ENCODE measurements around the gene PIN4. TPM values are rescaled to one million over a fixed set of nuclear protein-coding genes. Genes with fewer than 3 reads are reported as not detected.
A peak's percentile ranks its signal among the peaks of the same experiment; 100 is the strongest.

Gene PIN4
- total RNA-seq, 1 donor from 2014 or later: 7.9 TPM

GRCh38 chrX:72201836-72202536 is 20.4 kb downstream of the PIN4 start:
- H2AFZ ChIP-seq (ENCODE audit: low read depth, low read length): no peak overlapping the region
- H3K9me3 ChIP-seq (ENCODE audit: insufficient read depth, low read depth, low read length): no peaks in the 10 kb centered on the region
- Mint-ChIP-seq H3K4me3 (ENCODE audit: unreplicated experiment) (no peak overlapping the region), H3K36me3 (ENCODE audit: low read depth, unreplicated experiment) (peaks cover 4% of the 10 kb centered on the region), H3K4me1 (ENCODE audit: low read depth, unreplicated experiment) (peaks cover 15% of the 10 kb centered on the region), H3K9me3 (ENCODE audit: unreplicated experiment) (no peaks in the 10 kb centered on the region), H3K27ac (ENCODE audit: unreplicated experiment) (peak overlapping the region; percentile 98), H3K27me3 (ENCODE audit: low read depth, unreplicated experiment) (no peaks in the 10 kb centered on the region)
- H3K27me3 ChIP-seq (ENCODE audit: insufficient read depth, low read length): no peaks in the 10 kb centered on the region
- H3K27ac ChIP-seq (ENCODE audit: low read depth, low read length): peak overlapping the region; percentile 88
- DNase-seq (ENCODE audit: low read depth) (peak; percentile 87), FAIRE-seq (peak; percentile 96)
- peaks cover 31% of the 10 kb centered on the region for H3K79me2 ChIP-seq (ENCODE audit: insufficient read depth, low read length)
- peaks cover 16% of the 10 kb centered on the region for H3K4me1 ChIP-seq (ENCODE audit: insufficient read depth, low read length)
- H3K9ac ChIP-seq (ENCODE audit: low read length): peak overlapping the region; percentile 75
- TF ChIP-seq CTCF (IDR thresholded peaks at IDR 0.05; ENCODE audit: insufficient read depth, low read depth, low read length): no peak
- H3K4me3 ChIP-seq (ENCODE audit: insufficient read depth, low read depth, low read length): peak overlapping the region; percentile 17
- H3K36me3 ChIP-seq (ENCODE audit: insufficient read depth, low read length): peaks cover 15% of the 10 kb centered on the region
- peak overlapping the region; percentile 85 for H3K4me2 ChIP-seq (ENCODE audit: low read length)
- no peaks in the 10 kb centered on the region for H4K20me1 ChIP-seq (ENCODE audit: insufficient read depth, low read length)

- peaks cover 15% of the 10 kb centered on the region for H3K4me1 Mint-ChIP-seq (ENCODE audit: low read depth, unreplicated experiment)
- peak; percentile 5 for FAIRE-seq
- Histone ChIP-seq H2AFZ (ENCODE audit: low read depth, low read length) (no peak overlapping the region), H3K9me3 (ENCODE audit: insufficient read depth, low read depth, low read length) (no peaks in the 10 kb centered on the region), H4K20me1 (ENCODE audit: insufficient read depth, low read length) (no peaks in the 10 kb centered on the region), H3K36me3 (ENCODE audit: insufficient read depth, low read length) (peaks cover 10% of the 10 kb centered on the region), H3K4me1 (ENCODE audit: insufficient read depth, low read length) (peaks cover 16% of the 10 kb centered on the region), H3K4me2 (ENCODE audit: low read length) (no peak overlapping the region), H3K27ac (ENCODE audit: low read depth, low read length) (peak overlapping the region; percentile 88), H3K27me3 (ENCODE audit: insufficient read depth, low read length) (no peaks in the 10 kb centered on the region), H3K9ac (ENCODE audit: low read length) (no peak overlapping the region), H3K79me2 (ENCODE audit: insufficient read depth, low read length) (peaks cover 31% of the 10 kb centered on the region), H3K4me3 (ENCODE audit: insufficient read depth, low read depth, low read length) (no peak overlapping the region)
- no peak for TF ChIP-seq CTCF (IDR thresholded peaks at IDR 0.05; ENCODE audit: insufficient read depth, low read depth, low read length)
- no peak for TF ChIP-seq EZH2 (IDR thresholded peaks at IDR 0.05; ENCODE audit: insufficient read depth, low read length)
- peak overlapping the region; percentile 75 for H3K27ac Mint-ChIP-seq (ENCODE audit: unreplicated experiment)
- no peaks in the 10 kb centered on the region for H3K9me3 Mint-ChIP-seq (ENCODE audit: unreplicated experiment)
- peaks cover 2% of the 10 kb centered on the region for H3K36me3 Mint-ChIP-seq (ENCODE audit: low read depth, unreplicated experiment)
- DNase-seq (ENCODE audit: low read depth): no peak
- H3K4me3 Mint-ChIP-seq (ENCODE audit: unreplicated experiment): no peak overlapping the region
- no peaks in the 10 kb centered on the region for H3K27me3 Mint-ChIP-seq (ENCODE audit: low read depth, unreplicated experiment)
Observed at GRCh38 chrX:72202792-72203401, 21.3 kb downstream of the PIN4 start.

GRCh38 chrX:72203421-72203820 is 21.9 kb downstream of the PIN4 start:
- H3K27ac ChIP-seq (ENCODE audit: low read depth, low read length): no peak overlapping the region
- peaks cover 31% of the 10 kb centered on the region for H3K79me2 ChIP-seq (ENCODE audit: insufficient read depth, low read length)
- no peaks in the 10 kb centered on the region for H3K9me3 Mint-ChIP-seq (ENCODE audit: unreplicated experiment)
- FAIRE-seq (peak; percentile 88), DNase-seq (ENCODE audit: low read depth) (no peak)
- H3K4me1 Mint-ChIP-seq (ENCODE audit: low read depth, unreplicated experiment): peaks cover 15% of the 10 kb centered on the region
- peaks cover 16% of the 10 kb centered on the region for H3K4me1 ChIP-seq (ENCODE audit: insufficient read depth, low read length)
- H2AFZ ChIP-seq (ENCODE audit: low read depth, low read length): no peak overlapping the region
- H4K20me1 ChIP-seq (ENCODE audit: insufficient read depth, low read length): no peaks in the 10 kb centered on the region
- H3K36me3 Mint-ChIP-seq (ENCODE audit: low read depth, unreplicated experiment): peaks cover 2% of the 10 kb centered on the region
- H3K9me3 ChIP-seq (ENCODE audit: insufficient read depth, low read depth, low read length): no peaks in the 10 kb centered on the region
- peaks cover 8% of the 10 kb centered on the region for H3K36me3 ChIP-seq (ENCODE audit: insufficient read depth, low read length)
- no peak overlapping the region for H3K4me2 ChIP-seq (ENCODE audit: low read length)
- no peak overlapping the region for H3K4me3 Mint-ChIP-seq (ENCODE audit: unreplicated experiment)
- H3K9ac ChIP-seq (ENCODE audit: low read length): no peak overlapping the region
- H3K4me3 ChIP-seq (ENCODE audit: insufficient read depth, low read depth, low read length): no peak overlapping the region
- no peaks in the 10 kb centered on the region for H3K27me3 ChIP-seq (ENCODE audit: insufficient read depth, low read length)
- no peak overlapping the region for H3K27ac Mint-ChIP-seq (ENCODE audit: unreplicated experiment)
- no peaks in the 10 kb centered on the region for H3K27me3 Mint-ChIP-seq (ENCODE audit: low read depth, unreplicated experiment)
- TF ChIP-seq EZH2 (IDR thresholded peaks at IDR 0.05; ENCODE audit: insufficient read depth, low read length): no peak
